Stimulated activated CD4-positive, alpha-beta T cell treated with anti-CD3 and anti-CD28 coated beads, Interleukin-15, amount 100 ng/mL, for 48 hours (primary cell): ENCODE data around the gene PC.
"Not testable (repeated sequence)": the region's sequence is repeated elsewhere in the genome, so short reads cannot be mapped to it uniquely, and the experiment has no call there.

Source experiments
- DNase-seq, 2 donors: peaks; one replicate each; pipeline ENCODE4 v3.0.0-alpha.2; 2020; ENCODE audit warnings: low read depth in 2 of 2

The PC gene

GRCh38 chr11:66841861-66842260 lies 116.3 kb downstream of the PC start:
- no peak for DNase-seq

- no peak for DNase-seq
These were observed 117.7 kb downstream of the PC start for GRCh38 chr11:66840317-66841091.

- no peak for DNase-seq
These were observed 122.3 kb downstream of the PC start for GRCh38 chr11:66835768-66836405.

GRCh38 chr11:66834943-66835342 lies 123.2 kb downstream of the PC start:
- no peak for DNase-seq

GRCh38 chr11:66834539-66834845 lies 123.7 kb downstream of the PC start:
- no peak for DNase-seq

GRCh38 chr11:66824573-66824972 lies 133.6 kb downstream of the PC start:
- DNase-seq: not testable (repeated sequence)

GRCh38 chr11:66823700-66824099 lies 134.5 kb downstream of the PC start:
- DNase-seq: no peak

GRCh38 chr11:66820901-66821300 lies 137.3 kb downstream of the PC start:
- DNase-seq: no peak

GRCh38 chr11:66820381-66820780 lies 137.8 kb downstream of the PC start:
- no peak for DNase-seq

GRCh38 chr11:66818231-66818955 lies 139.8 kb downstream of the PC start:
- DNase-seq: no peak

- DNase-seq: no peak
These were observed 142.5 kb downstream of the PC start for GRCh38 chr11:66815646-66816045.

GRCh38 chr11:66814678-66815077 lies 143.5 kb downstream of the PC start:
- no peak for DNase-seq

GRCh38 chr11:66810576-66811185 lies 147.5 kb downstream of the PC start:
- DNase-seq: no peak

GRCh38 chr11:66809592-66809991 lies 148.6 kb downstream of the PC start:
- no peak for DNase-seq

- no peak for DNase-seq
These were observed 157.3 kb downstream of the PC start for GRCh38 chr11:66800720-66801428.

GRCh38 chr11:66799815-66800214 lies 158.4 kb downstream of the PC start:
- DNase-seq: not testable (repeated sequence)
